ENCODE measurements around the gene UGT2B28.
"Not testable (repeated sequence)": the region's sequence is repeated elsewhere in the genome, so short reads cannot be mapped to it uniquely, and the experiment has no call there.

UGT2B28 gene

GRCh38 chr4:69343558-69344420, 63.5 kb downstream of the UGT2B28 start:
- DNase-seq (ENCODE audit: low spot score) = not testable (repeated sequence)
